Stimulated activated CD8-positive, alpha-beta memory T cell treated with anti-CD3 and anti-CD28 coated beads, Interleukin-15, amount 100 ng/mL, for 48 hours (primary cell): Measurements from ENCODE around the gene CNTNAP2.
"Not testable (repeated sequence)": the region's sequence is repeated elsewhere in the genome, so short reads cannot be mapped to it uniquely, and the experiment has no call there.

Source experiments
- DNase-seq, 2 donors: peaks; one replicate each; pipeline ENCODE4 v3.0.0-alpha.2; 2020; ENCODE audit warnings: low read depth in 2 of 2

The CNTNAP2 gene

DNA sequence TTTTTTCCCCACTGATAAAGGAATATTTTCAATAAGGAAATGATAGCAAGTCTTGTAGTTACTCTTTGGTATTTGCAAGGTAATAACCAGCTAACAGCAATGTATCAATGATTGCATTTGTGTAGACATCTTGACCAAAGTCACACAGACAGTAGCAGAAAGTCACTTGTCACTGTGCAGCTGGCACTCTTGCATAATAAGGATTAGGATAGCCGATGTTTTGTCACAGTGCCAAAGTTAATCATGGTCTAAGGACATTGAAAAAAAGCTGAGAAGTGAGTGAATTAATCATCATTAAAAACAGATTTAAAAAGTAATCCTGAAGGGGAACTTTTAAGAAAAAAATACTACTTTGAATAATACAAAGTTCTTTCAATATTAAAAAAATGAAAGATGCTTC, 1639.7 kb downstream of the CNTNAP2 start:
- no peak for DNase-seq

DNA sequence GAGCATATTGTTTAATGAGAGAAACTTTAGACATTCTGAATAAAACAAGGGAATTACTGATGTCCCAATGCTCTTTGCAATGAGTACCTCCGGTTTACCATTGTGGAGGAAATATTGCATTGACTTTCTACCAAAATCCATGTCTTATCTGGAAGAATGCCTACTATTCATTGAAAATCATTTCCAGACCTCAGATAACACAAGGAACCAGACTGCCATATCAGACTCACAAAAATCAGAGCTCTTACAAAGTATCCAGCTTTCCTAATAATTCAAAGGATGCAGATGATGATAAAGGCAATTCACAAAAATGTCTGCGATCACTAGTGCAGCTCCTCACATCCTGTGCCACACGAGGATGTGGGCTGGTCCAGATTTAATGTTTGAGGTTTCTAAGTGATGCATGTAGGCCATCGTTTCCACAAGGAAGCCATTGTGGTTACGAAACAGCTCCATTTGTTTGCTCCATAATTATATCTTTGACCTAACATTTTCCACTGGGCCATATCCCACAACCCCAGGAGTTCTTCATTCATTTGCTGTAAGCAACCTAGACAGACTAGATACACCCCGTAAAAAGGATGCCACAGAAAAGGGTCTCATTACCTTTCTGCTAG, 1642.8 kb downstream of the CNTNAP2 start:
- no peak for DNase-seq

GRCh38 chr7:147765301-147765700, 1648.7 kb downstream of the CNTNAP2 start:
- DNase-seq = no peak

GRCh38 chr7:147771344-147771743, 1654.7 kb downstream of the CNTNAP2 start:
- no peak for DNase-seq

DNA sequence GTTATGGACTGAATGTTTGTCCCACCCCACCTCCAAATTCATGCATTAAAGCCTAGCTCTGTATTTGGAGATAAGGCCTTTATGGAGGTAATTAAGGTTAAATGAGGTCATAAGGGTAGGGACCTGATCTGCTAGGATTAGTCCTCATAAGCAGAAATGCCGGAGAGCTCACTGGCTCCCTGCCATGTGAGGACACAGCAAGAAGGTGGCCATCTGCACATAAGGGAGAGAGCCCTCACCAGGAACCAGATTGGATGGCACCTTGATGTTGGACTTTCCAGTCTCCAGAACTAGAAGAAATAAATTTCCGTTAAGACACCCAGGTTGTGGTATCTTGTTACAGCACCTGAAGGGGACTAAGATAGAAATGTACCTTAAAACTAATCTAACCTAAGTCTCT, 1657.9 kb downstream of the CNTNAP2 start:
- DNase-seq = no peak

DNA sequence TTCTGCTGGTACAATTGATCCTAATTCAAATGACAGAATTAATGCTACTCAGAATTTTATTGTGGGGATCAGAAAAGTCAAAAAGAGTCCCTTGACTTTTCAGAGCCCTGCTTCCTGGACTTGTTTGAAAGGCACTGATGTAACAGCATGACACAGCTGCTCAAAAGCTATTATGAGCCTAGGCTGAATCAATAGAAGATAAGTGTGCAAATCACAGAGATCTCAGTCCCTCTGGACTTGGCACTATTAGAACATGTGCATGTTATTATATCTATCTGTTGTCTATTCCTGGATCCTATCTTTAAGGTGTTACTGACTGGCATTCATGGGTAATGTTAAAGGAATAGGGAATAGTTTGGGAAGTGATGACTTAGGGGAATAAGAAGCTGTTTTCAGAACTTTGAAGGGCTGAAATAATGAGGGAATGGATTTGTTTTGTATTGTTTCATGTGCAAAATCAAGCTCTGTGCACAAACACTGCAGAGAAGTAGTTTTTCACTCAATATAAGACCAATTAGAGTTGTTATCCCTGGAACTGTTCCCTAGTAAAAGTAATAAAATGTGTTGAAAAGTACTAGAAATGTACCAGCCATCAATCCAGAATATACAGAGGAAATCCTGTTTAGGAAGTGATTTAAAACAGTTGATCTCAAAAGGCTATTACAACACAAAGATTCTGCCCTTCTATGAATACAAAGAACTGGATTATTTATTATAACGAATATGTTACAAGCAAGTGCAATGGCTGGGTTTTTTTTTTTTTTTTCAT, 1659.1 kb downstream of the CNTNAP2 start:
- DNase-seq = no peak

GRCh38 chr7:147777309-147777708, 1660.7 kb downstream of the CNTNAP2 start:
- DNase-seq = no peak

GRCh38 chr7:147779949-147780348, 1663.3 kb downstream of the CNTNAP2 start:
- DNase-seq = no peak

- DNase-seq = no peak
These were observed 1680.0 kb downstream of the CNTNAP2 start for GRCh38 chr7:147796581-147796980.

DNA sequence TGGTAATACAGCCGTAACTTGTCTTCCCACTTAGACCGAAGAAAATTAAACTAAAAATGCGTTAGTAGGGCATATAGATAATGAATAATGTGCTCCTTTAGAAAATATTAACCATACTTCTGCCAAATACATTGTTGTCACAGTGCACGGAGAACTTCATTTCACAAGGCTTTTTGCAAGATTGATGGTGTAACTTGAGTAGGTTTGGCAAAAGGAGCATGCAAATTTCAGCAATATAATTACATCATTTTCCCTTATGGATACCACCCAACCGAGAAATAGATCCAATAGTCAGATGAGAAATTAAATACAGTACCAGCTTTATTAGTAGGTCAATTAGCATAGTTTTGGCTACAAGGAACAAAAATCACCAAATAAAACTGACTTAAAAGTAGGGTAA, 1681.4 kb downstream of the CNTNAP2 start:
- no peak for DNase-seq

DNA sequence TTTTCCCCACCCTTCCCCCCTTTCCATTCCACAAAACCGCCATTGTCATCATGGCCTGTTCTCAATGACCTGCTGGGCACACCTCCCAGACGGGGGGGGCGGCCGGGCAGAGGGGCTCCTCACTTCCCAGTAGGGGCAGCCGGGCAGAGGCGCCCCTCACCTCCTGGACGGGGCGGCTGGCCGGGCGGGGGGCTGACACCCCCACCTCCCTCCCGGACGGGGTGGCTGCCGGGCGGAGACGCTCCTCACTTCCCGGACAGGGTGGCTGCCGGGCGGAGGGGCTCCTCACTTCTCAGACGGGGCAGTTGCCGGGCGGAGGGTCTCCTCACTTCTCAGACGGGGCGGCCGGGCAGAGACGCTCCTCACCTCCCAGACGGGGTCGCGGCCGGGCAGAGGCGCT, 1685.2 kb downstream of the CNTNAP2 start:
- not testable (repeated sequence) for DNase-seq

GRCh38 chr7:147803151-147803550, 1686.5 kb downstream of the CNTNAP2 start:
- no peak for DNase-seq

- no peak for DNase-seq
These were observed 1687.0 kb downstream of the CNTNAP2 start for GRCh38 chr7:147803606-147804005.

DNA sequence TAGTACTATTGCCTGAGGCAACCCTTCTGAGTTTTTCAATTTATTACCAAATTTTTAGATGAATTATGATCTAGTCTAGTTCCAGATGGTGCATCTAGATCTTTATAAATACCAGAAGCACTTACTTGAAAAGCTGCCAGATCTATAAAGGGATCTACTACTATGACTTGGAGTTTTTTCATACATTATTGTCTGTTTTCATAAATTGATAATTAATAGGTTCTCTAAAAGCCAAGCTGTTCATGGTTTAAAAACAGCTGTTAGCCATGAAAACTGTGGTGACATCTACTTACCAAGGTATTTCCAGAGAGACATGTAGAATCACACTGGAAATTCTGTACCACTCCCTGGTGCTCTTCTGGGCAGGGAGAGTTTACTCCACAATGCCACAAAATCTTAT, 1687.4 kb downstream of the CNTNAP2 start:
- no peak for DNase-seq

DNA sequence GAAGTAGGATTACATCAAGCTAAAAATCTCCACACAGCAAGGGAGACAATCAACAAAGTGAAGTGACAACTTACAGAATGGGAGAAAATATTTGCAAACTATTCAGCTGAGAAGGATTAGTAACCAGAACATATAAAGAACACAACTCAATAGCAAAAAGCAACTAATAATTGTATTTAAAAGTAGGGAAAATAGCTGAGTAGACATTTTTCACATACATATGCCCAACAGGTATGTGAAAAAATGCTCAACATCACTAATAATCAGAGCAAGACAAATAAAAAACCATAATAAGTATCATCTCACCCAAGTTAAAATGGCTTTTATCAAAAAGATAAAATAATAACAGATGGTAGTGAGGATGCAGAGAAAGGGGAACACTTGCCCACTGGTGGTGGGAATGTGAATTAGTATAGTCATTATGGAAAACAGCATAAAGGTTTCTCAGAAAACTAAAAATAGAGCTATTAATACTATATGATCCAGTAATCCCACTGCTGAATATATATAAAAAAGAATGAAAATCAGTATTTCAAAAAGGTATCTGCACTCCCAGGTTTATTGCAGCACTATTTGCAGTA, 1689.5 kb downstream of the CNTNAP2 start:
- no peak for DNase-seq

- no peak for DNase-seq
These were observed 1693.2 kb downstream of the CNTNAP2 start for GRCh38 chr7:147809786-147810185.

DNA sequence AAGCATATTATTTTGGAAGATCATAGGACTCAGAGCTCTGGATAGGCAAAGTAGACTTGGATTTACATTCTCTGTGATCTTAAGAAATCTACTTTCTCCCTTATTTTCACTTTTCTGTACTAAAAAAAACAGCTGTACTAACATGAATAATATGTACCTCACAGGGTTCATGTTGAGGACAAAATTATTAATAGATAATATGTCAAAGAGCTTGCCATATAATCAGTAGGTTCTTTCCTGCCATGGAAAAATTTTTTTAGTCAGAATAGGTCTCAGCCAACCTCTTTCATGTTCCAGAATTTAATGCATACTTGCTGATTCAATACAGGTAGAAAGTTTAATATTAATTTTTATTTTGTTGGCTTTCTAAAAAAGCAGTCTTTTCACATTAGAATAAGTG, 1693.7 kb downstream of the CNTNAP2 start:
- DNase-seq = no peak

GRCh38 chr7:147811923-147812322, 1695.3 kb downstream of the CNTNAP2 start:
- DNase-seq = no peak

- no peak for DNase-seq
These were observed 1696.7 kb downstream of the CNTNAP2 start for GRCh38 chr7:147813316-147813715.

DNA sequence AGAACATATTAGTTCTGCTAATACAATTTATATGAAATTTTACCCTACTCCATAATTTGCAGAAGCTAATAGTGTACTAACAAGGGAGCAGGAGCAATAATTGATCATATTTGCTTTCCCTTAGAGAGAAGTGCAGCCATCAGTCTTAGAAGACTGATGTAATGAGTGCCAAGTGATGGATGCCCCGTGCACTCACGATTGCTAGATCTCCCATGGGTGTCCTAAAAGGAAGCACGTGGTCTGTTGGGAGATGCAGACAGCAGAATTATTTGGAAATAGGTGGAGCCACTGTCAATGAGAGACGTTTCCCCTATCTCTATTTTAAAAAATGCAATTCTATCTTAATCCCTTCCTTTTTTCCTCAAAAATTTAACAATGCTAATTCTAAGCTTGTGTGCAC, 1701.7 kb downstream of the CNTNAP2 start:
- DNase-seq = no peak

DNA sequence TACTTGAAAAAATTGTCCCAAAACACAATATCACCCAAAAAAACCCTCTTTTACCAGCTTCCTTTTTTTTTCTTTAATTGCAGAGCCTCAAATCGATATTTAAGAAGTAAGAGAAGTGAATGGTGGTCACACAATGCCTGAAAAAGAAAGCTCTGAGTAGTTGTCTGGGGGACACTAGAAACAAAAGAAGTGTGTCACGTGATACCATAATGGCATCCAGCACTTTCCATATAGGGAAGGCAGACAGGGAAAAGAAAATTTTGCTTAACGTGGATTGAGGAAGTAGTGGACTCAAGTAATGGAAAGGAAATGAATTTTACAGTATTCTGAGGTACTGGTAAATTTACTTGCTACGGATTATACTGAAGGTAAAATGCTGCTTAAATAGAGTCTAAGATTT, 1708.1 kb downstream of the CNTNAP2 start:
- DNase-seq = no peak

DNA sequence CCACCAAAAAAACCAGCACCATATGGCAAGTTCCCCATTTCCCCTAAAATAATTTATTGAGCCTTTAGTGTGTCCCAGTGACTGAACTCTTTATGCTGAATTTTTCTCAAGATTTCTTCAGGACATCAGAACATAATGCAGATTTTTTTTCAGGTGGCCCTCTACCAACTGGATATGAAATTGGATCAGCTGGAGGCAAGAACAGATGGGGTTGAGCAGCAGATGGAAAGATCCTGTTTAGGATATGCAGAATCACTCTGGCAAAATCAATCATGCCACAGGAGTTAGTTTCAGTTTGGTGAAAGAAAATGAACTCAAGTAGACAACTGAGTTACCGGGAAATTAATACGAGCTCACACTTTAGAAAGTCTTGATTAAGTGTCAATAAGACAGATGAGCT, 1712.4 kb downstream of the CNTNAP2 start:
- DNase-seq = no peak

DNA sequence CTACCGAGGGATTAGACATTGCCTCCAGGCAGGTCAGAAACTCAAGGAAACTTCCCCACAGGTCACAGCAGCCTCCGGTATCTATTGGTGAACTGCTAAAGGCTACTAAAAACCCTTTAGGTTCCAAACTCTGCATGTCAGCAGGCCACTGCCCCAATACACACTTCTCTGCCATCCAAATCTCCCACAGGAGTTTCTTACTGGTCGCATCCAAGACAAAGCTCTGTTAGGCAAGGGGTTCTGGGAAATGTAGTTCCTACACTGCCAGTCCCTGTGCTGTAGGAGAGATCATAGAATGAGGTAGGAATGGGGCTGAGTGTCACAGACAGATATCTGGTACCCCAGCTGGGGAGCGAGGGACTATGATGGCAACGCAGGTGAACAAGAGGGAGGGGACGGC, 1717.0 kb downstream of the CNTNAP2 start:
- no peak for DNase-seq
